Measurements from ENCODE around the gene PFDN4.

The PFDN4 gene

DNA sequence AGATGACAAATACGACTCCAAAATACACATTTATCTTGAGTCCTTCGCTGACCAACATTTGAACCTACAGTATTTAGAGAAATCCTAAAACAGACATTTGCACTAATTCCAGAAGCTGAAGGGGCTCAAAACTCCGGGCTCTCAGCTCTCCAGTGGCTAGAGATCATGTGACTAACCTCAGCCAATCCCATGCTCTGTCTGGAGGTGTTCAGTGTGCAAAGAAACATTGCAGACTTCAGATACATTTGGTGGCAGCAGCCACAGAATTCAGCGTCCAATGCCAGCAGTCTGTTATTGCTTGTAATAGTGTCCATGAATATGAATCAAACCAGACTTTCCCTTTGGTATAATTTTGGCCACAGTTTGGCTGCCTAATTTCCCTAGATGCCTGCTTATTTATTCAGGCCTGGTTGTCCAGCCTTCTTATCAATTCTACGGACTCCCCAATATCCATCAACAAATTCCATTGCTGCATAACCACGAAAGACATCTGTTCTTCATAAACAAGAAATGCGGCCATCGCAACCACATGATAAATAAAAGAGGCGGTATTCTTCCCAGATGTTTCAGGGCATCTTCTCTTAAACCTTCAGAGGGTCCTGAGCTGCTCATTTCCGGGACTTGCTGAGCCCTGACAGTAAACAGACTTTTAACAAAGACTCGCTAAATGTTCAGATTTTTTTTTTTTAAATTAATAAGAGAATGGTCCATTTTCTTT lies 19.6 kb upstream of the PFDN4 start:
- no peaks in the 10 kb centered on the region for H3K9me3 Mint-ChIP-seq
- no peak for ATAC-seq
- H3K27me3 Mint-ChIP-seq = peaks cover 19% of the 10 kb centered on the region
- H3K4me3 Mint-ChIP-seq = no peak overlapping the region
- H3K27ac Mint-ChIP-seq = no peak overlapping the region
- no peaks in the 10 kb centered on the region for H3K36me3 Mint-ChIP-seq
- H3K4me1 Mint-ChIP-seq = no peaks in the 10 kb centered on the region

- peaks cover 10% of the 10 kb centered on the region for H3K27me3 Mint-ChIP-seq
- no peak overlapping the region for H3K27ac Mint-ChIP-seq
- no peak overlapping the region for H3K4me3 Mint-ChIP-seq
- H3K9me3 Mint-ChIP-seq = no peaks in the 10 kb centered on the region
- H3K36me3 Mint-ChIP-seq = no peaks in the 10 kb centered on the region
- no peaks in the 10 kb centered on the region for H3K4me1 Mint-ChIP-seq
- ATAC-seq = no peak
These were observed 18.3 kb upstream of the PFDN4 start for GRCh38 chr20:54189630-54190029.

DNA sequence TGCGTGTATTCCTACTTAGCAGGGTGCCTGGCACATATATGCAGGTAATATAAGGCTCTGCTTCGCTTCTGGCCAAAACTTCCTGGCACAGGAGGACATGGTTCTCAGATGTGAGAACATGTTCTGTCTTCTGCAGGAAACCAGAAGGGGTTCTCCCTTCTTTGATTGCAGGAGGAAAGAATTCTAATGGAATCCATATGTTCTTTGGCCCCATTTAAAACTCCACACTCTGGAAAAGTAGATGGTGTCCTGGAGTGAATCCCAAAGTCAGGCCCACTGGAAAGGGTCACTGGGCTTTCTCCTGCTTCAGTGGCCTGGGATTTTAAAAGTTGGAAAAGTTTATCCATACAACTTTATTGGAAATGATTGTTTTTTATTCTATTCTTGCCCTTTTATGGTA lies 17.7 kb upstream of the PFDN4 start:
- Mint-ChIP-seq H3K4me3 (no peak overlapping the region), H3K27ac (no peak overlapping the region), H3K9me3 (no peaks in the 10 kb centered on the region), H3K36me3 (no peaks in the 10 kb centered on the region), H3K4me1 (peaks cover 2% of the 10 kb centered on the region), H3K27me3 (peaks cover 4% of the 10 kb centered on the region)
- no peak for ATAC-seq

DNA sequence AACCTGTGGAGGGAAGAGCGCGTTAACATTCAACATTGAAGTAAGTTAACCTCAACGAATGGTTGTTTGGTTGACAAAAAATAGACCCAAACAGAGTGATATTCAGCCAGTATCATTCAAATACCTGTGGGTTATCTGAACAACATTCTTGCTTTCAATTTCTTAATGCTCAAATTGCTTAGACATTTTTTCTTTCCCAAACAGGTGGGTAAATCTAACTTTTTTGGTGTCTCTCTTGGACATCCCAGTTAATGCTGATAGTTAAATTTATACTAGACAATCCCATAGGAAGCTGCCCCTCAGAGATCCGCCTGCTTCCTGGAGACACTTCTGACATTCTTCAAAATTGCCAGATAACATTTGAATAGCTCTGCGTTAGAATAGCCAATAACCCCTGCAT lies 14.1 kb upstream of the PFDN4 start:
- no peak overlapping the region for H3K4me3 Mint-ChIP-seq
- no peak for ATAC-seq
- H3K27me3 Mint-ChIP-seq = no peaks in the 10 kb centered on the region
- peaks cover 14% of the 10 kb centered on the region for H3K4me1 Mint-ChIP-seq
- H3K36me3 Mint-ChIP-seq = no peaks in the 10 kb centered on the region
- H3K27ac Mint-ChIP-seq = no peak overlapping the region
- no peaks in the 10 kb centered on the region for H3K9me3 Mint-ChIP-seq

GRCh38 chr20:54194724-54195438 lies 13.0 kb upstream of the PFDN4 start:
- Mint-ChIP-seq H3K36me3 (no peaks in the 10 kb centered on the region), H3K4me1 (peaks cover 20% of the 10 kb centered on the region), H3K9me3 (no peaks in the 10 kb centered on the region), H3K27ac (no peak overlapping the region), H3K4me3 (no peak overlapping the region), H3K27me3 (no peaks in the 10 kb centered on the region)
- peak; percentile 65 for ATAC-seq

GRCh38 chr20:54195483-54196472 lies 12.1 kb upstream of the PFDN4 start:
- H3K9me3 Mint-ChIP-seq = no peaks in the 10 kb centered on the region
- peak overlapping the region; percentile 62 for H3K27ac Mint-ChIP-seq
- H3K4me3 Mint-ChIP-seq = peak overlapping the region; percentile 58
- H3K27me3 Mint-ChIP-seq = no peaks in the 10 kb centered on the region
- H3K36me3 Mint-ChIP-seq = no peaks in the 10 kb centered on the region
- ATAC-seq = peak; percentile 68
- H3K4me1 Mint-ChIP-seq = peaks cover 20% of the 10 kb centered on the region

GRCh38 chr20:54197621-54198604 lies 10.0 kb upstream of the PFDN4 start:
- no peak for ATAC-seq
- no peak overlapping the region for H3K27ac Mint-ChIP-seq
- no peaks in the 10 kb centered on the region for H3K36me3 Mint-ChIP-seq
- peaks cover 20% of the 10 kb centered on the region for H3K4me1 Mint-ChIP-seq
- no peaks in the 10 kb centered on the region for H3K27me3 Mint-ChIP-seq
- H3K4me3 Mint-ChIP-seq = no peak overlapping the region
- H3K9me3 Mint-ChIP-seq = no peaks in the 10 kb centered on the region

- Mint-ChIP-seq H3K4me3 (no peak overlapping the region), H3K27ac (no peak overlapping the region), H3K27me3 (no peaks in the 10 kb centered on the region), H3K9me3 (no peaks in the 10 kb centered on the region), H3K36me3 (no peaks in the 10 kb centered on the region), H3K4me1 (peaks cover 20% of the 10 kb centered on the region)
- no peak for ATAC-seq
These were observed 8.6 kb upstream of the PFDN4 start for GRCh38 chr20:54199283-54199682.

DNA sequence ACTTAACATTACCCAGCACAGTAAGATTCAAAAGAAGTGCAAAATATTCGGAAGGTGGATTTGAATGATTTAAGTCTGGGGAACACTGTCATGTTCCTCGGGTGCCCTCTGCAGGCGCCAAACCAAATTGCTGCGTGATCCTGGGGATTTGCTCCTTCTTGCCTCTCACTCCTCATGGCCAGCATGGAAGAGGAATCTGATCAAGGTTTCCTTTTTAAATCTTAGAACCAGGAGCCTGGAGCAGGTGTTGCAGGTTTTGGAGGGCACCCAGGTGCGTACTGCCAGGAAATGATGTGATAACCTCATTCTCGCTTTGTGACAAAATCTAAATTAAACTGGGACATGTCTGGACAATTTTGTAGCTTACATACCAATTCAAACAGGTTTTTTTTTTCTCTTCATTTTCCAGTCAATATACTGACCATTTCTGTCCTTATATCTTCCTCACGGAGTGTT lies 8.1 kb upstream of the PFDN4 start:
- H3K27me3 Mint-ChIP-seq = no peaks in the 10 kb centered on the region
- no peaks in the 10 kb centered on the region for H3K36me3 Mint-ChIP-seq
- H3K9me3 Mint-ChIP-seq = no peaks in the 10 kb centered on the region
- no peak overlapping the region for H3K27ac Mint-ChIP-seq
- ATAC-seq = no peak
- H3K4me3 Mint-ChIP-seq = no peak overlapping the region
- peaks cover 20% of the 10 kb centered on the region for H3K4me1 Mint-ChIP-seq

DNA sequence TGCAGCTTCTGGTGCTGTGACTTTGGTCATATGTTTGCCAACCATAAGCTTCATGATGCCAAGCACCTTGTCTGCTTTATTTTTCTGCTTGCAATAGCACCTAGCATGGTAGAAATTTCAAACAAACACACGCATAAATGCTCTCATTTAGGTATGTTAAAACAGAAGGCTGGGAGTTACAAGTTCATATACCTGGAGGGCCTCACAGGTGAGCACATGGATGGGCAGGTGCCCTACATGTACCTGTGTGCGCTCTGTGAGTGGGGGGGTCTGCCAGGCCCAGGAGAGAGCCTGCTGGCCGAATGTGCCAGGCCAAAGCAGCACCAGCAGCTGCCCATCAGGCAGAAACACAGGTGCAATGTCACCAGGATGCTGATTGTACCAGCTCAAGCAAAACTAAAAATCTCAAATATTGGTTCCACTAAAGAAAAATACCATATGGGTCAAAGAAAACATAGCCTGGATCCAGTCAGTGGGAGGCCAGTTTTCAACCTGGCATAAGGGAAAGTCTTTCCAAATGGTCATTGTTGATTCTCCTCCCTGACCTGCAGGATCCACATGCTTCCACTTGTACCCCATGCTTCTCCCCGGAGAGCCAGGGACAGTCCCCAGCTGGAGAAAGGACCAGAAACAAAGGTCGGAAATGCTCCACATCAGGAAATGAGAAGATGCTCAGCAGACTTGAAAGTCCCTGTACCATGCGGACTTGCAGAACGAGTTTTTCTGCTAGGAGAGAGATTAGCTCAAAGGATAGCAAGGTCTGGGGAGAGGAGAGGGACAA lies 7.2 kb upstream of the PFDN4 start:
- Mint-ChIP-seq H3K4me3 (no peak overlapping the region), H3K4me1 (peaks cover 22% of the 10 kb centered on the region), H3K27me3 (no peaks in the 10 kb centered on the region), H3K36me3 (no peaks in the 10 kb centered on the region), H3K27ac (no peak overlapping the region), H3K9me3 (no peaks in the 10 kb centered on the region)
- no peak for ATAC-seq

DNA sequence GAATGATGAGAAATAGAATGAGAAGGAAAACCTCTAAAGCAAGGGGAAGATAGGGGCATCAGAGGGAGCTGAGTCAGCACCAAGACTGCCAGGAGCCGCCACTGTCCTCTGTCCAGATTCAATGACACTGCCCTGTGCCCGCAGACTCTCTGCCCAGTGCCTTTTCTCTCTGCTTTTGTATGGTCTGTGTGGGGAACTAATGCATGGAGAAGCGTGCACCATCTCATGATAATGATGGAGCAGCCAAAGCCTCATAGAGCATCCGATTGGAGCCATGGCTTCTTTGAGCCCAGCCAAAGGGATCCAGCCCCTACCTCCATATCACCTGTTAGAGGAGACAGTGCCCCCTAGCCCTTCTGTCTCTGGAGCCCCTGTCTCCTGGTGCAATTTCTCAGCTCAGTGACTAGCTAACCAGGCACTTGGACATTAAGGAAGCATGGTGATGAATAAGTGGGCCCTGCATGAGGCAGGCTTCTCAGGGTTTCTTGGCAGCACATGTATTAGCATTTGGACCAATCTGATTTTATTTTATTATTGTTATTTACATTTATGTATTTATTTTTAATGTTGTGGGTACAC lies 6.5 kb upstream of the PFDN4 start:
- Mint-ChIP-seq H3K9me3 (no peaks in the 10 kb centered on the region), H3K4me1 (peaks cover 22% of the 10 kb centered on the region), H3K36me3 (no peaks in the 10 kb centered on the region), H3K27me3 (no peaks in the 10 kb centered on the region), H3K4me3 (no peak overlapping the region), H3K27ac (no peak overlapping the region)
- no peak for ATAC-seq

DNA sequence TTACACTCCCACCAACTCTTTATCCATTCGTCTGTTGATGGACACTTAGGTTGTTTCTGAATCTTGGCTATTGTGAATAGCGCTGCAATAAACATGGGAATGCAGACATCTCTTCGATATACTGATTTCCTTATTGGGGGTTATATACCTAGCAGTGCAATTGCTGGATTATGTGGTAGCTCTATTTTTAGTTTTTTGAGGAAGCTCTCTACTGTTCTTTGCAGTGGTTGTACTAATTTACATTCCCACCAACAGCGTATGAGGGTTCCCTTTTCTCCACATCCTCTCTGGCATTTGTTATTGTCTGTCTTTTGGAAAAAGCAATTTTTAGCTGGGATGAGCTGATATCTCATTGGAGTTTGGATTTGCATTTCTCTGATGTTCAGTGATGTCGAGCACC lies 4.6 kb upstream of the PFDN4 start:
- Mint-ChIP-seq H3K27ac (no peak overlapping the region), H3K36me3 (no peaks in the 10 kb centered on the region), H3K4me1 (peaks cover 22% of the 10 kb centered on the region), H3K27me3 (no peaks in the 10 kb centered on the region), H3K9me3 (no peaks in the 10 kb centered on the region), H3K4me3 (no peak overlapping the region)
- ATAC-seq = no peak

- Mint-ChIP-seq H3K27me3 (no peaks in the 10 kb centered on the region), H3K36me3 (no peaks in the 10 kb centered on the region), H3K9me3 (no peaks in the 10 kb centered on the region), H3K27ac (no peak overlapping the region), H3K4me1 (peaks cover 29% of the 10 kb centered on the region), H3K4me3 (no peak overlapping the region)
- no peak for ATAC-seq
These were observed 3.8 kb upstream of the PFDN4 start for GRCh38 chr20:54204063-54204462.
